Fibroblast of mammary gland (primary cell): ENCODE measurements around the gene PRKG1.

Experiments
- DNase-seq: peaks from one replicate; pipeline ENCODE4 v3.0.0-alpha.2; 2010; ENCODE audit warnings: low read depth
- H3K4me3 ChIP-seq: 2 replicates; pipeline ENCODE4 v1.5.1; 2011; ENCODE audit warnings: low read depth, mild to moderate bottlenecking, low read length, moderate library complexity; ENCODE audit not compliant: control insufficient read depth
- CTCF ChIP-seq: conservative IDR thresholded peaks from 2 replicates; pipeline ENCODE4 v1.5.1; 2011; ENCODE audit warnings: low read depth, low read length, inconsistent platforms; ENCODE audit not compliant: control insufficient read depth, insufficient read depth

The PRKG1 gene

GRCh38 chr10:51708609-51709008, 634.3 kb downstream of the PRKG1 start:
- no peak for DNase-seq
- no peak overlapping the region for H3K4me3 ChIP-seq
- no peak for TF ChIP-seq CTCF

- DNase-seq = no peak
- TF ChIP-seq CTCF = no peak
- H3K4me3 ChIP-seq = no peak overlapping the region
Measured at GRCh38 chr10:51709324-51709972, 635.2 kb downstream of the PRKG1 start.

- H3K4me3 ChIP-seq = no peak overlapping the region
- no peak for DNase-seq
- TF ChIP-seq CTCF = no peak
Measured at GRCh38 chr10:51711519-51711891, 637.2 kb downstream of the PRKG1 start.

GRCh38 chr10:51716981-51717380, 642.7 kb downstream of the PRKG1 start:
- TF ChIP-seq CTCF = no peak
- H3K4me3 ChIP-seq = no peak overlapping the region
- DNase-seq = no peak

GRCh38 chr10:51718804-51719291, 644.6 kb downstream of the PRKG1 start:
- peak; percentile 45 for DNase-seq
- no peak overlapping the region for H3K4me3 ChIP-seq
- no peak for TF ChIP-seq CTCF

- TF ChIP-seq CTCF = no peak
- no peak for DNase-seq
Measured at GRCh38 chr10:51724038-51724437, 649.8 kb downstream of the PRKG1 start.

More at GRCh38 chr10:51724038-51724437, 649.8 kb downstream of the PRKG1 start:
- H3K4me3 ChIP-seq = no peak overlapping the region
